CD4-positive, alpha-beta T cell treated with Interleukin-17A for 1 hour (primary cell): ENCODE measurements around the gene KIR3DL1.
A peak's percentile ranks its signal among the peaks of the same experiment; 100 is the strongest.
"Not testable (repeated sequence)": the region's sequence is repeated elsewhere in the genome, so short reads cannot be mapped to it uniquely, and the experiment has no call there.

Experiments used
- DNase-seq: peaks from one replicate; pipeline ENCODE4 v3.0.0-alpha.2; 2020

KIR3DL1 gene

DNA sequence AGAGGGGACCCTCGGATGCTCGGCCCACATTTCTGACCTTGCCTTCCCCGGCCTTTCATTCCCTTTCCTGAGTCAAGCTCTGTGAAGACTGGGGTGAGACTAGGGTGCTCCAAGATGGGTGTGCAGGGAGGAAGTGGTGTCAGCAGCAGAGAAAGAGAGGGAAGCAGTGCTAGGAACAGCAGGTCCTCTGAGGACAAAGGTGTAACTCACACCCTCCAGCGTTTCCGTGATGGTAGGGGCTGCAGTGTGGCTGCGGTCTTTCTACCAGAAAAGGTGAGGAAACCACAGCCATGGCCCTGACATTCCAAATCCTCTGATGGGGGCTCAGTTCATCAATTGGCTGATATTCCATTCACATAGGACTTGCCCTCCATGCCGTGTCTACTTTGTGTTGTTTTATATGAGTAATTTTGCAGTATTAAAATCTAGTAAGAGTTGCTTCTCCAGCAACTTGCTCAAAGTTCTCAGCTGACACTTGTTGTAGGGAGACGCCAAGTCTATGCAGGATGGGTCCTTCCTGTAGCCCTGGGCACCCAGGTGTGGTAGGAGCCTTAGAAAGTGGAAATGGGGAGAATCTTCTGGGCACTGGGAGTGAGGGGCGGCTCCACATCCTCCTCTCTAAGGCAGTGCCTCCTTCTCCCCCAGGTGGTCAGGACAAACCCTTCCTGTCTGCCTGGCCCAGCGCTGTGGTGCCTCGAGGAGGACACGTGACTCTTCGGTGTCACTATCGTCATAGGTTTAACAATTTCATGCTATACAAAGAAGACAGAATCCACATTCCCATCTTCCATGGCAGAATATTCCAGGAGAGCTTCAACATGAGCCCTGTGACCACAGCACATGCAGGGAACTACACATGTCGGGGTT is 1.6 kb downstream of the KIR3DL1 start:
- no peak for DNase-seq

DNA sequence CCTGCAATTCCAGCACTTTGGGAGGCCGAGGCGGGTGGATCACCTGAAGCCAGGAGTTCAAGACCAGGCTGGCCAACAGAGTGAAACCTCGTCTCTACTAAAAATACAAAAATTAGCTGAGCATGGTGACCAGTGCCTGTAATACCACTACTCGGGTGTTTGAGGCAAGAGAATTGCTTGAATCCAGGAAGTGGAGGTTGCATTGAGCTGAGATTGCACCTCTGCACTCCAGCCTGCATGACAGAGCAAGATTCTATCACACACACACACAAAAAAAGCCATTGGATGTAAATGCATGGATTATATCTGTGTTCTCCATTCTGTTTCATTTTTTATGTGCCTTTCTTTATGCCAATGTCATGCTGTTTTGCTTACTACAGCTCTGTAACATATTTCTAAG is 8.1 kb downstream of the KIR3DL1 start:
- not testable (repeated sequence) for DNase-seq

GRCh38 chr19:54825326-54825725 is 9.1 kb downstream of the KIR3DL1 start:
- DNase-seq = not testable (repeated sequence)

- DNase-seq = not testable (repeated sequence)
Observed at GRCh38 chr19:54828064-54828463, 11.8 kb downstream of the KIR3DL1 start.

- not testable (repeated sequence) for DNase-seq
Observed at GRCh38 chr19:54832496-54832895, 16.2 kb downstream of the KIR3DL1 start, which contains the start of gene KIR2DS4. TSS of gene KIR2DS4 (plus strand) at chr19:54832676.

- DNase-seq = not testable (repeated sequence)
Observed at GRCh38 chr19:54835126-54835525, 18.9 kb downstream of the KIR3DL1 start.

DNA sequence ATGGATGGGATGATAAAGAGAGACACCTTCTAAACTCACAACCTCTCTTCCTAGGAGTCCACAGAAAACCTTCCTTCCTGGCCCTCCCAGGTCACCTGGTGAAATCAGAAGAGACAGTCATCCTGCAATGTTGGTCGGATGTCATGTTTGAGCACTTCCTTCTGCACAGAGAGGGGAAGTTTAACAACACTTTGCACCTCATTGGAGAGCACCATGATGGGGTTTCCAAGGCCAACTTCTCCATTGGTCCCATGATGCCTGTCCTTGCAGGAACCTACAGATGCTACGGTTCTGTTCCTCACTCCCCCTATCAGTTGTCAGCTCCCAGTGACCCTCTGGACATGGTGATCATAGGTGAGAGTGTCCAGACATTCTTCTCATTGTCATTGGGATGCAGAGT is 21.3 kb downstream of the KIR3DL1 start:
- DNase-seq = not testable (repeated sequence)

DNA sequence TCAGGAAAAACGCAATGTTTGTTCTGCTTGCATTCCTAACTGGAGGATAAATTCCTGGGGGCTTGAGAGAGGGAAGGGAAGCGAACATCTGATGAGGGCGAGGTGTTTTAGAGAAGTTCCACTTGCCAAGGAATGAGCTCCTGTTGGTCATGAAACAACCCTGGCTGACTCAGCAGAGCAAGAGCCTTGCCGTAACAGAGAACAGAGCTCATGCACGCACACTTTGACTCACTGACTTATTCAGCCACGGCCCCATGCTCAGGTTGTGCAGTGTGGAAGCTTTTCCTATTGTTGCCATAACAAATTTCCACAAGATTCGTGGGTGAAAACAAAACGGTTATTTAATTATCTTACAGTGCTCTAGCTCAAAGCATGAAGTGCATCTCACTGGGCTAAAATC is 26.9 kb downstream of the KIR3DL1 start:
- not testable (repeated sequence) for DNase-seq

DNA sequence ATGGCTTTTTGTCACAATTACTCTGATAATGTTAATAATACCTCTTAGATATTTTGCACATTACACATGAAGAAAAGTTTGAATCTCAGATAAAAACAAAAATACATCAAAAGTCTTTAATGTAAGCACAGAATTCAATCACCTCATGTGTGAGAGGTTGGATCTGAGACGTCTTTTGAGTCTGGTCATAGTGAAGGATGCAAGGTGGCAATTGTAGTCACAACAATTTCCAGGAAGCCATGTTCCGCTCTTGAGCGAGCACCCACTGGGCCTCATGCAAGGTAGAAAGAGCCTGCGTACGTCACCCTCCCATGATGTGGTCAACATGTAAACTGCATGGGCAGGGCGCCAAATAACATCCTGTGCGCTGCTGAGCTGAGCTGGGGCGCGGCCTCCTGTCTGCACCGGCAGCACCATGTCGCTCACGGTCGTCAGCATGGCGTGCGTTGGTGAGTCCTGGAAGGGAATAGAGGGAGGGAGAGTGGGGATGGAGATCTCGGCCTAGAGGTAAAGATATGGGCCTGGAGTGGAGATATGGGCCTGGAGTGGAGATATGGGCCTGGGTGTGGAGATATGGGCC is 33.9 kb downstream of the KIR3DL1 start, which contains the start of gene KIR3DL2:
Gene KIR3DL2 (plus strand): TSS at position 383 of the 580 bp plus-strand sequence. CDS start 33 bp downstream, at position 416.
- peak; percentile 10 for DNase-seq

DNA sequence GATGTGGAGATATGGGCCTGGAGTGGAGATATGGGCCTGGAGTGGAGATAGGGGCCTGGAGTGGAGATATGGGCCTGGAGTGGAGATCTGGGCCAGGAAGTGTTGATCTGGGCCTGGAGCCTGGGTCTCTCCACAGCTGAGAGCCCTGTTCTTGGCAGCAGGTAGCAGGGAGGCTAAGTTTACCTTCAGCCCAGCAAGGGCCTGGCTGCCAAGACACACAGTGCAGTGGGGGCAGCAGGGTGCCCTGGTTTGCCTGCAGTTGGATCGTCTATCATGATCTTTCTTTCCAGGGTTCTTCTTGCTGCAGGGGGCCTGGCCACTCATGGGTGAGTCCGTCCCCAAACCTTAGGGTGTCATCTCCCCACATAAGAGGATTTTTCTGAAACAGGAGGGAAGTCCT is 34.7 kb downstream of the KIR3DL1 start:
- DNase-seq = no peak

DNA sequence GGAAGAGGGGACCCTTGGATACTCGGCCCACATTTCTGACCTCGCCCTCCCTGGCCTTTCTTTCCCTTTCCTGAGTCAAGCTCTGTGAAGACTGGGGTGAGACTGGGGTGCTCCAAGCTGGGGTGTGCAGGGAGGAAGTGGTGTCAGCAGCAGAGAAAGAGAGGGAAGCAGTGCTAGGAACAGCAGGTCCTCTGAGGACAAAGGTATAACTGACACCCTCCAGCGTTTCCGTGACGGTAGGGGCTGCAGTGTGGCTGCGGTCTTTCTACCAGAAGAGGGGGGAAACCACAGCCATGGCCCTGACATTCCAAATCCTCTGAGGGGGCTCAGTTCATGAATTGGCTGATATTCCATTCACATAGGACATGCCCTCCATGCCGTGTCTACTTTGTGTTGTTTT is 35.1 kb downstream of the KIR3DL1 start:
- no peak for DNase-seq

DNA sequence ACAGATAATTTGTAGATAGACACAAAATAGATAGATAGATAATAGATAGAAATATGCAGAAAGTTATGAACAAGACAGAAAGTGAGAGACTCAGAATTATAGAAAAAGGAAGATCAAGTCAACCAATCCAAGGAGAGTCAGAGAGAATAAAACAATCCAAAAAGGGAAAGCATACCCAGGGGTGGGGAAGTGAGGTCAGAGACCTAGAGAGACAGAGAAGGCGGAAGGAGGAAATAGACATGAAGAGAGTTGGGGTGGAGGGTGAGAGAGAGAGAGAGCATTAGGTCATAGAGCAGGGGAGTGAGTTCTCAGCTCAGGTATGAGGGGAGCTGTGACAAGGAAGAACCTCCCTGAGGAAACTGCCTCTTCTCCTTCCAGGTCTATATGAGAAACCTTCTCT is 39.0 kb downstream of the KIR3DL1 start:
- DNase-seq = not testable (repeated sequence)

GRCh38 chr19:54858476-54858875 is 42.2 kb downstream of the KIR3DL1 start:
- not testable (repeated sequence) for DNase-seq

DNA sequence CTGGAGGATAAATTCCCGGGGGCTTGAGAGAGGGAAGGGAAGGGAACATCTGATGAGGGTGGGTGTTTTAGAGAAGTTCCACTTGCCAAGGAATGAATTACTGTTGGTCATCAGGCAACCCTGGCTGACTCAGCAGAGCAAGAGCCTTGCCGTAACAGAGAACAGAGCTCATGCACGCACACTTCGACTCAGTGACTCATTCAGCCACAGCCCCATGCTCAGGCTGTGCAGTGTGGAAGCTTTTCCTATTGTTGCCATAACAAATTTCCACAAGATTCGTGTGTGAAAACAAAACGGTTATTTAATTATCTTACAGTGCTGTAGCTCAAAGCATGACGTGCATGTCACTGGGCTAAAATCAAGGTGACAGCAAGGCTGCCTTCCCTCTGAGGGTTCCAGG is 43.2 kb downstream of the KIR3DL1 start:
- not testable (repeated sequence) for DNase-seq

GRCh38 chr19:54863459-54863858 is 47.2 kb downstream of the KIR3DL1 start:
- not testable (repeated sequence) for DNase-seq

GRCh38 chr19:54871696-54872095 is 55.4 kb downstream of the KIR3DL1 start:
- no peak for DNase-seq

DNA sequence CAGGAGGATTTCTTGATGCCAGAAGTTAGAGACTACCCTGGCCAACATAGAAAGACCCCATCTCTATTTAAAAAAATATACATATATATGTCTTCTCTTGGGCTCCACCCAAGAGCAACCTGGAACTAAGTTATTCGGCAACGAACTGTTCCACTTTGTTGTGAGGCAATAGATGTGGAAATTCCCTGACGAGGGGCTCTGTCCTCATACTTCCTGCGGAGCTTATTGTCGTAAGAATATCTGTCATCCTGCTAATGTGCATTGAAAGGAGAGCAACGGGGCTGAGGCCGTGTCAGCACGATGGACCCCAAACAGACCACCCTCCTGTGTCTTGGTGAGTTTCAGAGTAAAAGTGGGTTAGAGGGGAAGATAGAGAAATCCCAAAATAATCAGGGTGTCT is 57.7 kb downstream of the KIR3DL1 start, which contains the start of gene FCAR:
Gene FCAR (plus strand): TSS at position 246 of the 400 bp plus-strand sequence. CDS start 55 bp downstream, at position 301.
- DNase-seq = no peak

DNA sequence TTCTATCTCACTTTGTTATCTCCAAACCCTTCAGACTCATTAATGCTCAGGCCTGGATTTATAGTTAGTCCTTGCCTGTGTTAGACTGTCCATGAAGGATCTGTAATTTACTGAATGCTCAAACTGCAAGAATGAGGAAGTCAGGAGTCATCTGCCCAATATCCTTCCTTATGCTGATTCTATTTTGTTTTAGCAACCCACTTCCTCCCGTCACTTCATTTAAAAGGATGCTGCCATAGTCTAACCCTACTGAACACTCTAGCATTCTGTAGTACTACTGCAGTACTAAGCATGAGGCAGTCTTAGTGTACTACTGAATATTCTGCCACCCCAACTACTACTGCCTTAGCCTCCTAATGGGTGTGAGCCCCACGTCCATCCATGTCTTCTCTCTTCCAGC is 59.2 kb downstream of the KIR3DL1 start:
- no peak for DNase-seq

- no peak for DNase-seq
Observed at GRCh38 chr19:54877471-54877870, 61.2 kb downstream of the KIR3DL1 start.
